ENCODE data around the gene TUBB2A. TPM values are rescaled to one million over a fixed set of nuclear protein-coding genes. Genes with fewer than 3 reads are reported as not detected.
"Not testable (repeated sequence)": the region's sequence is repeated elsewhere in the genome, so short reads cannot be mapped to it uniquely, and the experiment has no call there.

TUBB2A gene
- total RNA-seq, 1 donor from 2014 or later, result 88.7 TPM

DNA sequence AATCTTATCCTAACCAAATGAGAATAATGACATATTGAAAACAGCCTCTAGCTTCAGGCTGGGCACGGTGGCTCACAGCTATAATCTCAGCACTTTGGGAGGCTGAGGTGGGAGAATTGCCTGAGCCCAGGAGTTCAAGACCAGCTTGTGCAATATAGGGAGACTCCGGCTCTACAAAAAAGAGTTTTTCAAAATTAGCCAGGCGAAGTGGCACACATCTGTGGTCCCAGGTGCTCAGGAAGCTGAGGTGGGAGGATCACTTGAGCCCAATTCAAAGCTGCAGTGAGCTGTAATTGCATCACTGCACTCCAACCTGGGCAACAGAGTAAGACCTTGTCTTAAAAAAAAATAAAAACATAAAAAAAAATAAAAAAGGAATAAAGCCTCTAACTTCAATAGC, 4.7 kb downstream of the TUBB2A start:
- no peak for DNase-seq

DNA sequence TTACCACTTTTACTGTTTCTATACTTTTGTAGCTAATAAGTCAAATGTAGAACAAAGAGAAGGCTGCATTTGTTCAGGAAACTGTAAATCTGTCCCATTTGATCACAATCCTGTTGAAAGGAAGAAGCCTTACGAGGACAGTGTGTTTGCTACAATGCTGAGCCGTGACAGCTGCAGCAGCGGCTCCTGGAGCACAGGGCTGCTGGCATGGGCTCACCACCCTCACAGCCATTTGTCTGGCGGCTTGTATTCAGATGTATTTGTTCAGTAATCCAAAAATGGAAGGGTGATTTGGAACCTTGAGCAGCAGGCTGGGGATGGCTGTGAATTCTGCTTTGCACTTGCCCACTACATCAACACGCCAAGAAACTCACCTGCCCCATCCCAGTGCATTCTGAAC, 5.7 kb downstream of the TUBB2A start:
- DNase-seq, result no peak

DNA sequence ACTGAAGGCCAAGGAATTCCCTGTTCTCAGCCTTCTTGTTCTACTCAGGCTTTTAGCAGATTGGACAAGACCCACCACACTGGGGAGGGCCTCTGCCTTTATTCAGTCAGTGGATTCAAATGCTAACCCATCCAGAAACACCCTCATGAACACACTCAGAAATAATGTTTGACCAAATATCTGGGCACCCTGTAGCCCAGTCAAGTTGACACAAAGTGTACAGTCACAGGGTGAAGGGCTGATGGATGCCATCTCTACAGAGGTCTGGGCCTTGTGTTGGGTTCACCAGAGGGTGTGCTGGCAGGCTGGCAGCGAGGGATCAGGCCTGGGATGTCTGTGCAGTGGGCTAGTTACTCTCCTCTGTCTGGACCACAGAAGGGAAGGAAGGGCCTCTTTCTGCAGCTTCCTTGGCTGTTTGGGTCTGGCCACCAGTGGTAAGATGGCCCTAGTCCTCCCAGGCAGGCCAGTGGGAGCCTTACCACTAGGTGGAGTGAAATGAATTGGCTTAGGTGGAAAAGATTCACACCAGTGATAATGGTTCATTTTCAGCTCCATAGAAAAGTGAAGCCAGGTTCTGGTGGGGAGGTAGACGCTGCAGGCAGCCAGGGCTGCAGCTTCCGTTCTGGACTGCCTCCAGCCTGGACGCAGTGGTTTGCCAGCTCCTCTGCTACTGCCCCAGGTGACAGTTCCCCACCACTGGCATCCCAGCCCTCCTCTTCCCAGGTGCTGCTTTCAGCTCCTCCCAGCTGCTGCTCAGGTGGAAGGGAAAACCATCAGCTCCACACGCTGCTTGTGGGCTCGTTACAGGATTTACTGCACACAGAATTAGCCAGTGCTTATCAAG, 9.2 kb downstream of the TUBB2A start:
- DNase-seq, result no peak

DNA sequence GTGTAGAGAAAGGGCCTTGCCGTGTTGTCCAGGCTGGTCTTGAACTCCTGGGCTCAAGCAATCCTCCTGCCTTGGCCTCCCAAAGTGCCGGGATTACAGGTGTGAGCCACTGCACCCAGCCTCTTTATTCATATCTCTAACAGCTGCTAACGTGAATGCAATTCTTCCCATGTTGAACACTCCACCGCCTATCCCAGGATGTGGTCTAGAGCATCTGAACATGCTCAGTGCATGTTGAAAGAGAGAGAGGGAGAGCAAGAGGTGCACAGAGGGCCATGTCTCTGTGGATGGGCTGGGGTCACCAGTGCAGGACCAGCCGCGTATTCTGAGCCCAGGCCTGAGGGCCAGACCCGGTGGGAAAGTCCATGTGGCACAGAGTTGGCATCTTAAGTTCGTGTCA, 12.8 kb downstream of the TUBB2A start:
- DNase-seq, result no peak

DNA sequence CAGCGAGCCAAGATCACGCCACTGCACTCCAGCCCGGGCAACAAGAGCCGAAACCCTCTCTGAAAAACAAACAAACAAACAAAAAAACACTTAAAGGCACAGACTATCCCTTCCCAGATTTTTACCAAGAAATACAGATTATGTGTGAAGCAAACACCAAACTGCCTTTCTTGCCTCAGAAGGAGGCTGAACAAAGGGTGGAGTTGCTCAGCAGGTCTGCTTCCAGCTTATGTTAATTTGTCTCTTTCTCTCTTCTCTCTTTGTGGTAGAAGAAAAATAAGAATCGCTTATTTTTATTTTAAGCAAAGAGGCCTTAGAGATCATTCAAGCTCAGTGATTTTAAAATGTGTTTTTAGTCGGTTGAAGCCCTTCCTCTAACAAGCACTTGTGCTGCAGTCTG, 14.2 kb downstream of the TUBB2A start:
- DNase-seq, result no peak

DNA sequence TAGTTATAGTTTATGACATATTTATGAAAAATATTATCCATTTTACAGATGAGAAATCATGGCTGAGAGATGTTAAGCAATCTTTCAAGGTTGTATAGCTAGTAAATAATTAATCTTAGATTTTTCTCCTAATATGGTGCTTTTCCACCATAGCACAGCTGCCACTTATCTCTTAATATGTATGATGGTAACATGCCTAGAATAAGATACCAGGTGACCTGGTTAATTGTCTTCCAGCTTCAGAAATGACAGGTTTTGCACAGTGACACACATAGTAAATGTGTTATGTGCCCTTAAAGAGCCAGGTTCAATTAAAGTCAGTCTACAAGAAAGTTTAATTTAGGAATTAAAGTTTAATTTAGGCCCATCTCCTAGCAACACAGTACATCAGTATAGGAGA, 14.8 kb downstream of the TUBB2A start:
- no peak for DNase-seq

DNA sequence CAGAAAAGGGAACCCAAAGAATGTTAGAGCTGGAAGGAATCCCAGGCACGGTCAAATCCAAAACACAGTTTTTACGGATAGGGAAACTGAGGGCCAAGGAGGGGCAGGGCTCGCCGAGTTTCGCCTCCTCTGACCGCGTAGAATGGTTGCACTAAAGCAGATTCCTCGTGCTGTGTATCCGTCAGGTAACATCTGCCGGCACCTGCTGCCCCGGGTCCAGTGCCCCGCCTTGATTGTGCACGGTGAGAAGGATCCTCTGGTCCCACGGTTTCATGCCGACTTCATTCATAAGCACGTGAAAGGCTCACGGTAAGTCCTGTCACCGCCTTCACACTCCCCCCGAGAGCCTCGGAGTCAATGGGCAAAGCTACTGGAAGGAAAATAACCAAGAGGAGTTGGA, 17.1 kb downstream of the TUBB2A start:
- no peak for DNase-seq

DNA sequence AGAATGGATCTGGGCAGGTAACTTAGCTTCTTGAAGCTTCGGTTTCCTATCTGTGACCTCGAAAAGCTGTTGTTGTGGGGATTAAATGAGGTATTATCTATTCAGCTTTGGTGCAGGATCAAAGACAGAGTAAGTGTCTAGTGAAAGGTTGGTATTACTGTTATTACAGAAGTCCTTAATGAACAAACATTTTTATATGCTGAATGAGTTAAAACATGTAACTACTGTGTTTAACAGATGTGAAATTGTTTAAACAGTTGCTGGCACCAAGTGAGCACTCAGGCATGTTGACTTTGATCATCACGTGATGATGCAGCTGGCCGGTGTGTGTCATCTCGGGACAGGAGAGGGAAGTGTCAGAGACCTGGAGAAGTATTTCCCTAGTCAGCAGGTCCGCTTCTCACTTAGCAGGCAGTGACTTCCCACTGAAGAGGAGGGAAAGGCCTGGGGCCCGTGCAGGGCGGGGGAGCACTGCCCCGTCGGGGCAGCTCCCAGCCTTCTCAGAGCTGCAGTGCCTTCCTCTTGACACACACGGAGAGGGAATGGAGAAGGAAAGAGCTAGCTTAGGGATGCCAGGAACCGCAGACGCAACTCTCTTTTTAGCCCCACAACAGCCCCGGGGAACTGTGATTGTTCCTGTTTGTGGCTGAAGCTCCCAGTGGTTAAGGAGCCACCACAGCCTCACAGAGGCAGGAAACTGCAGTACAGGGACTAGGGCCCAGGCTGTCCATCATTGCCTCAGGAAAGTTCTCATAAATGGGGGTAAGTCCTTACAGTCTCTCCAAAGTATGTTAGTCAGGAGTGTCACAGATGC, 18.0 kb downstream of the TUBB2A start:
- DNase-seq, result peak; percentile 76

DNA sequence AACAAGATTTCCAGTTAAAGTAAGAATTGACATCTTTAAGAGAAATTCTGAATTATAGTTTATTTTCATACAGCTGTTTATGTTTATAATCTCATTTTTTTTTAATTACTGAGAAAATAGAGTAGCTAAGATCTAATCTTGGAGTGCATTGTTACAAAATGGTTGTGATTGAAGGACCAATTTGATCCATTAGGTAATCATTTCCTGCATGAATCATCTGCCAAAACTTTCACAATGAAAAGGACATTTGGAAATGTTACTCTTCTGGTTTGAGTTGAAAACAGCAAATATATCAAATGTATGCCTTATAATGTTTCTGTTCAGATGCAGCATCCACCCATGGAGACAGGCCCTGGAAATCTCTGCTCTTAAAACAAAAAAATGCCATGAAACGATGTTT, 19.0 kb downstream of the TUBB2A start:
- peak; percentile 67 for DNase-seq

DNA sequence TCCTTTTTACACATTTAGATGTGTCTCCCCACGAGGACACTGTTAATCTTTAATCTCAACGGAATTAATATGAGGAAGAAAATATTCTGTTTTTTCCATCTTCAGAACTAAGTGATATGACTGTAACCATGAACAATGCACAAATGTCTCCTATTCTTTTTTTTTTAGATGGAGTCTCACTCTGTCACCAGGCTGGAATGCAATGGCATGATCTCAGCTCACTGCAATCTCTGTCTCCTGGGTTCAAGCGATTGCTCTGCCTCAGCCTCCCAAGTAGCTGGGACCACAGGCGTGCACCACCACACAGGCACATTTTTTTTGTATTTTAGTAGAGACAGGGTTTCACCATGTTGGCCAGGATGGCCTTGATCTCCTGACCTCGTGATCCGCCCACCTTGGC, 19.5 kb downstream of the TUBB2A start:
- not testable (repeated sequence) for DNase-seq

DNA sequence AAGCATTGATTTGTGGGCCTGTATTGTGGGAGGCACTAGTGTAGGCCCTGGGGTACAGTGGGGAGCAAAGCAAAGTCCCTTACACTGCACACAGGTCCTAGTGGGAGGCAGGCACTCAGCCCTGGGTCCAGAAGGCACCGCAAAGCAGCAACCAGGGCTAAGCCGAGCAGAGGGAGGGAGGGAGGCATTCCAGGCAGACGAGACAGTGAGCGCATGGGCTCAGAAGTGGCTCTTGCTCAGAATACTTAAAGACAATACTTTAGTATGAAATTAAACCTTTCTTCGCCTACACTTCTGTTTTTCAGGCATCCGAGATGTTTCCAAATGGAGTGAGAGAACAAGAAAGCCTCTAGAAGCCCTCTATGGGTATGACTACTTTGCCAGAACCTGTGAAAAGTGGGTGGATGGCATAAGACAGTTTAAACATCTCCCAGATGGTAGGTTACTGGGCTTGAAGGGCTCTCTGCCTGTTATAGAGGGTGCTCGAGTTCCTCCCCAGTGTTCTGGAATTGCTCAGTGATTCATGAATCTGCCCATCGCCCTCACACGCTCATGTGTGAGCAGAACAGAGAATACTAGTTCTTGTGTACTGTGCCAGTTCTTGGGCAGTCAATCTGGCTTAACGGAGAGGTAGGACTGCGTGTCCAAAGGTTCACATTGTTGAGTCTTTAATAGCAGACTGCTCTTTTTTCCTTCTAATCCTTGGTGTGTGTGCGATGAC, 20.1 kb downstream of the TUBB2A start:
- DNase-seq, result no peak

DNA sequence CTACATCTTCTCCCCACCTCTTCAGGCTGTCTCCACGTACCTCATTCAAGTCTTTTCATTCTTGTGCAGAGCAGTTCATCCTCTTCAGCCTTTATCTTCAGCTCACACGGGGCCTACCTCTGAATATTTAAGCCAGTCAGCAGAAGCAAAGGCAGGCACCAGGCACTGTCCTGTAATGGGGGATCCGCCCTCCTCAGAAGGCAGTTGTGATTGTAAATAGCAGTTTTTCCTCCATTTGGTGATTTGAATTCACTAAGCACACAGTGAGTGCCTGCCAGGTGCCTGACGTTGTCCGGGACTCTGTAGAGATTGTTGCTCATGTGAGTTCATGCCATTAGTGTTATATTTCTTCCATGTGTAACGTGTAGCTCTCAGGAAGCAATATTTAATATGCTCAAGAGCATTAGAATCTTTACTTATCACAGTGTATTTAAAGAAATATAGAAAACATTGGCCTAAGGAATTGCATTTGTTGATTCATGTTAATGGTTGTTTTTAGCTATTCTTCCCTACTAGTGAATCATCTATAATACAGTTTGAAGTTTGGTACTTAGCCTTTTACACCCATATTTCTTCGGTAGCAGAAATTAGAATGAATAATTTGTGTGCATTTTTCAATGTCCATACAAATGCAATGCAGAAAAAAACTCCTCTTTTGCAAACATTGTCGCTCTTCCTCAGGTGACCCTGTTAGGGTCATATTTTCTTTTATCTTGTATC, 20.9 kb downstream of the TUBB2A start:
- DNase-seq, result no peak

DNA sequence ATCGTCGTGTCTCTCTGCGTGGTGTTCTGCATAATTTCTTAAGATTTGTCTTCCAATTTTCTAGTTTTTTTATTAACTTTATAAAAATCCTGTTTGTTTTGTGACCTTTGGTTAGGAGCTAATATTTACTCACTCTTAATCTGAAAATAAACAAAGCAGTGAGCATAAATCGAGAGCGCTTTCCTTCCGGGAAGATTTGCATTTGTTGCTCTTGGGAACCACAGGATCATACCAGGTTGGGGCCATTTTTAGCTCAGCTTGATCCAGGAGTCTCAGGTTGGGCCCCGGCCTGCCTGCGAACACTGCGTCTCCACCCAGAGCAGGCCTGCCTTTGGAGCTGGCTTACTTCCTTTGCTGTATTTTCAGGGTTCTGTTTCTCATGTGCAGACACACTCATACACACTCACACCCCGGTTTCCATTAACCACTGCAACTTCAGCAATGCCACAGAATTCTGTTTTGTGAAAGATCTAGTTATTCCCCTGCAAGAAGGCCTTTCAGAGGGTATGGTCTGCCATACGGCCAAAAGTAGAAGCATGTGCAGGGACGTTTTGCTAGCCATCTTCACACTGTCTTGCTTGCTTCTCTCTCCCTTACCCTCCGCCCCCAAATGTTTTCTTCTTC, 21.6 kb downstream of the TUBB2A start:
- no peak for DNase-seq

DNA sequence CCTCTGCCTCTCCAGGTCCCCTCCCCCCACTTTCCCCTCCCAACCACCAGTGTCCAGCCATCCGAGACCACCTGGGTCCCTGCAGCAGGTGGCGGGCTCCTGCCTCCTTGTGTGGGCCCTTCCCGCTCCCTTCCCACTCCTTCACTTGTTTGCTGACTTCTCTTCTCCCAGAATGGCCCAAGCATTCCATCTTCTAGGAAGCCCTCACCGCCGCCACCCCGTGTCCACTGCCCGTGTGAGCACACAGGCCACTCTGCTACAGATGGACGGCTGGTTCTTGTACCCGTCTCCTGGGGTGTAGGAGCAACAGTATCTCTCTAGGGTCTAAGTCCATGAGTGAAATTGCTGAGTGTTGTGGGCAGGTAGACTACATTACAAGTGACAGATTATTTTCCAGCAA, 23.8 kb downstream of the TUBB2A start:
- DNase-seq, result no peak

DNA sequence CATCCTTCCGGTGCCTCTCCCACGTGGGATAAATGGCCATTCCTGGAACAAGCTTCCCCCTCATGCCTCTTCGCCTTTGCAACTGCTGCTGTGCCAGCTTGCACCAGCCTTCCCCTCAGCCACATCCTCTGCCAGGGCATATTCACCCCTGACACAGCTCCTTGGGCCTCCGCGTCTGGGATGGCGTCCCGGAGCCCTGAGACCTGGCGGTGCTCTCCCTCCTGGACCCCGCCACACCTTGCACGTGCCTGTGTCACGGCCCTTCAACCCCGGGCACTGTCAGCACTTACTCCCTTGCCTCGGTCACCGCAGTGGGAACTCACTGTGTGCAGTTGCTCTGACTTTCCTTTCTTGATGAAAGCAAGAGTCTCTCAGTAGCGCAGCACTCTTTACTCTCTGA, 25.6 kb downstream of the TUBB2A start:
- no peak for DNase-seq

DNA sequence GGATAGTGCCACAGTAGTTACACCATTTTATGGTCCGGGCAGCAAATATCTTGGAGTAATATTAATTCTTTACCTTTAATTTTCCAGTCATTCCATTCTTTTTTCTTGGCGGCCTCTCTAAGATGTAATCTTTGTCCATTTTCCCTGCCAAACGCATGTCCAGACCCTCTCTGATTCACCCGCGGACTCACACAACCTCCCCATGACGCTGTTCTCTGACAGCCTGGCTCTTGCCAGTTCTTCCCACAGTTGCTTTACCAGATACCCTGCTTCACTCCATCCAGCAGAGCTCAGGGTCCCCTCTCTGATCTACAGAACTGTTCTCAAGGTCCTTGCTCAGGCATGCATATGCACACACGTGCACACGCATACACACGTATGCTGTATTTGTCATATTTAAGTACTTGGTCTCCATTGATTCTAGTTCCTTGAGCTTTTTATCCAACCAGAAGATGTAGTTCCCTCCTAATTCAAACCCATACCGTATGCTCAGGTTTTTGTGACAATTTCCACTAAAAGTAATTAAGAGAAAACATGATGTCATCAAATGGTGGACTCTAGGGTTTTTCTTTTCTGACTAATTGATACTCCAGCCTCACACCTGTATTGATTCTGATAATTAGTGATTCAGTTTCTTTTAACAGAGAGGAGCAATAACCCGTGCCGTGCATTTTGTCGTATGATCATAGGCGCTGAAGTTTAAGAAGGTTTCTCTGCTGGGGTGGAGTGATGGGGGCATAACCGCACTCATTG, 28.8 kb downstream of the TUBB2A start:
- no peak for DNase-seq

DNA sequence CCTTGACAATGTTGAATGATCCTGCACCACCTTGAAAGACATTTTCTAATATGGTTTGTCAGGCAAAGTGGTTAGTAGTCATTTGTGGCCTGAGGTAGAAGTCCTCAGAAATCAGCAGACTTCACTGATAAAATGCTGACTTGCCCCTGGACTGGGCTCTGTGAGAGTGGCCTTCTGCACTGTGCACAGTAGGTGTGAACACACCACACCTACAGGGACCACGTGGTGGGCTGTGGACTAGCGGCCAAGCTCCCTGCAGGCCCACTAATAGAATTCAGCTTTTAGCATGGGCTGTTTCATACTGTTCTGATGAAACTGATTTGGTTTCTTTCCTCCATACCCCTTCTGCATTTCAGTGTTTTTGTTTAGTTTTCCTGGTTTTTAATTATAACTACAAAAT, 31.5 kb downstream of the TUBB2A start:
- no peak for DNase-seq

DNA sequence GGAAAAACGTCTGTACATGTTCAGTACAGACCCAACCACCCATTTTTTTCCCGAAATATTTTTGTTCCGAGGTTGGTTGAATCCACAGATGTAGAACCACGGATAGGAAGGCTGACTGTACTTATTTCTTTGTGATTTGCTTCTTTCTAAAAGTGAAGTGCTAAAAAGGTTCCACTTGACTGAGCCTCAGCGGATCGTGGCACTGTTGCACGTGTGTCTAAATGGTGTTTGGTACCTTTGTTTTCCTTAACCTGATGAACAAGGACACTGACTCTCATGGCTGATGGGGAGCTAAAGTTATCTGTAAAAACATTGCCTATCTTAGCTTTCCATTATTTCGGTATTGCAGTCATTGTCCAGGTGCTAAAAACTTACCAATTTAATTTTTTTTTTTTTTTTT, 32.7 kb downstream of the TUBB2A start:
- no peak for DNase-seq

DNA sequence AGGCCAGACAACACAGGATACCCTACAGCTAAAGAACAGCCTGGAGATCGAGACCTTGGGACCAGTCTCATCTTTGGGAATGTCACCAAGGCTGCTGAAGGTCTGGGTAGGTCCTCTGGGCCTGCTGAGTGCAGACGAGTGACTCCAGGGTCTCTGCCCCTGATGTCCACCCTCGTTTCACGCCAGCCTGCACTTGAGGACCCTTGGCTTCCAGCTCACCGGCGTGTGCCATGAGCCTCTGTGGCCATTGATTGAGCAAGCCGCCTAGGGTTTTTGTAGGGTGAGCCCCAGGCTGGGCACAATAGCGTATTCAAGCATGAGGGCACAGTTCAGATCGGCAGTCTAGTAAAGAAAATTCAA, 34.5 kb downstream of the TUBB2A start:
- no peak for DNase-seq

DNA sequence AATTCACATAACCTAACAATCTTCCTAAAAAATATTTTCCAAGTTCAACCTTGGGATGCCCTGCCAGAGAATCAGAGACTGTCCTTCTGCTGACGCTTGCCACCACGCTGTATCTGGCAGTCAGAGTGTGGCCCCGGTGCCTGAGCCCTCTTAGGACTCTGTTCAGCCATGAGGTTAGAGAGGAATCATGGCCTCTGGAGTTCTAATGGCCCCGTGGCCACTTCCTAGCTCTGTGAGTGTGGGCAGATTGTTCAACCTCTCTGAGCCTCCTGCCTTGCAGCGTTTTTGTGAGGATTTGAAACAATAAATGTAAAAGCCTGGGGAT, 36.6 kb downstream of the TUBB2A start:
- no peak for DNase-seq

DNA sequence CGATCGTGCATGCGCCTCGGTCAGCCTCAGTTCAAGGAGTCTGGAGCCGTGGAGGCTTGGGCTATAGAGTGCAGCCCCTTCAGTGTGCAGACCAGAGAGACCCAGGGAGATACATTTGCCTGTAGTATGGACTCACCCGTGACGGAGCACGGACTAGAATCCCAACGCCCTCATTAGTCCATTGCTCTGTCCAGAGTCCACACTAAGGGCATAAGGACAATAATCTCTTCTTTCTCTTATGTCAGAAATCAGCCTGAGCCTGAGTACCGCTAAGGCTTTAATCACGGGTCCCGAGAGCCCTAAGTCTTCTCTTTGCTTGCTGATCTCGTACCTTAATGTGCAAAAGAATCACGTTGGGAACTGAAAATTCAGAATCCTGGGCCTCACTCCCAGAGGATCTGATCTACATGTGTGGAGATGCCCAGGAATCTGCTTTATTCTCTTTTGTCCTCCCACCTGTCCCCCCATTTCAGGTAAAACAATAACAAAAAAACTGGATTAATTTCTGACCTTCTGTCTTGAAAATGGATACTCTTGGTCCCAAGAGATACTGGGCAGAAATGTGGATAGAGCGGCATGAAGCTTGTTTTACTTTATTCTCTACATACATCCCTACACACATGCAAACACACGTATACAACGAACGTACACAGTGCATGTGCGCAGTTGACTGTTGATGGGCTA, 38.2 kb downstream of the TUBB2A start:
- DNase-seq, result peak; percentile 48

All from dermis blood vessel endothelial cell (primary cell).